Spleen (tissue), 7 donors: ENCODE measurements around the gene SIRT2.

Experiments used
- POLR2A ChIP-seq, 3 donors: fragments of 450-650 bp; IDR thresholded peaks; one replicate each; pipeline ENCODE4 v1.5.1; 2017; ENCODE audit warnings: antibody characterized with exemption in 3 of 3, mild to moderate bottlenecking in 1 of 3
- POLR2AphosphoS5 ChIP-seq, 3 donors: sonication (generic); formaldehyde crosslinking; IDR thresholded peaks; one replicate each; pipeline ENCODE4 v1.5.1; 2017; ENCODE audit warnings: antibody characterized with exemption in 3 of 3
- TF ChIP-seq, protein P1 (sequence below), 11 experiments: fragments of 200-600 bp in 7 of 11; fragments of 450-650 bp in 4 of 11; sonication (generic) in 4 of 11; IDR thresholded peaks in 8 of 11; conservative IDR thresholded peaks in 3 of 11; 1 replicate in 7 of 11; 2 replicates in 4 of 11; pipeline versions ENCODE4 v1.4.0 to v1.8.0; 2016 to 2021; ENCODE audit warnings: antibody characterized with exemption in 11 of 11, inconsistent platforms in 4 of 11, mild to moderate bottlenecking in 1 of 11
- donor health status: DM: no; HTN: no; CAD: no; lungs with moderate emphysema.
- donor health status: DM: no; HTN: no; CAD: no.
- donor health status: DM: no; HTN: no; CAD: no.

DNA sequence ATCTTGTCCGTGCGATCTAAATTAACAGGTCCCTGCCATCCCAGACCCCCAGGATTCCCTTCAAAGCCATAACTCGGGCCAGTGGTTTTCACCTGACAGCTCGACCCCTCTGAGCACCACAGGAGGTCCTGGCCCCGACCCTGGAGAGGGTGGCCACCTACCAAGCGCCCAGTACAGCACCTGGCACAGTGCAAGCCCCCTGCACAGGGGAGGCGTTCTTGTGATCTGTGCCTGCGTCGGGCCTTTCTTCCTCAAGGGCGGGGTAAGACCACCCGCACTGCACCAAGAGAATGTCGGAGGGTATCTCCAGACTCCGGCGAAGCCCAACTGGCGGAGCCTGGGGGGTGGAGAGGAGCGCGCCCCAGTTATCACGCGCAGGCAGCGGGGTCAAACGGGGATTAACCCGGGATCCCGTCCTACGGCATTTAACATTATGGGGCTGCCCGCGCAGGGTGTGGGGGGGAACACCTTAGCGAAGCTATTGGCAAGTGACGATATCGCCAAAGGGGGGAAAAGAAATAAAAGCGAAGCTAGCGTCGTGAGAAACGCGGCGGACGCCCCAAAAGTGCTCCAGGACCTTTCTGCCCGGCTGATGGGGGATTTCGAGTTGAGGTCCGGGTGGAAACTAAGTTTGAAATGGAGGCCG, 48.3 kb downstream of the SIRT2 start:
- TF ChIP-seq POLR2AphosphoS5 (IDR thresholded peaks at IDR 0.05) (no peak), POLR2A (IDR thresholded peaks at IDR 0.05) (no peak)
- TF ChIP-seq, protein P1, sequence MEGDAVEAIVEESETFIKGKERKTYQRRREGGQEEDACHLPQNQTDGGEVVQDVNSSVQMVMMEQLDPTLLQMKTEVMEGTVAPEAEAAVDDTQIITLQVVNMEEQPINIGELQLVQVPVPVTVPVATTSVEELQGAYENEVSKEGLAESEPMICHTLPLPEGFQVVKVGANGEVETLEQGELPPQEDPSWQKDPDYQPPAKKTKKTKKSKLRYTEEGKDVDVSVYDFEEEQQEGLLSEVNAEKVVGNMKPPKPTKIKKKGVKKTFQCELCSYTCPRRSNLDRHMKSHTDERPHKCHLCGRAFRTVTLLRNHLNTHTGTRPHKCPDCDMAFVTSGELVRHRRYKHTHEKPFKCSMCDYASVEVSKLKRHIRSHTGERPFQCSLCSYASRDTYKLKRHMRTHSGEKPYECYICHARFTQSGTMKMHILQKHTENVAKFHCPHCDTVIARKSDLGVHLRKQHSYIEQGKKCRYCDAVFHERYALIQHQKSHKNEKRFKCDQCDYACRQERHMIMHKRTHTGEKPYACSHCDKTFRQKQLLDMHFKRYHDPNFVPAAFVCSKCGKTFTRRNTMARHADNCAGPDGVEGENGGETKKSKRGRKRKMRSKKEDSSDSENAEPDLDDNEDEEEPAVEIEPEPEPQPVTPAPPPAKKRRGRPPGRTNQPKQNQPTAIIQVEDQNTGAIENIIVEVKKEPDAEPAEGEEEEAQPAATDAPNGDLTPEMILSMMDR (IDR thresholded peaks at IDR 0.05 in 8 of 11, conservative IDR thresholded peaks at IDR 0.05 in 3 of 11): no peak
